ENCODE data around the gene GNB1. TPM values are rescaled to one million over a fixed set of nuclear protein-coding genes. Genes with fewer than 3 reads are reported as not detected.
"Not testable (repeated sequence)": the region's sequence is repeated elsewhere in the genome, so short reads cannot be mapped to it uniquely, and the experiment has no call there.

GNB1 gene
- total RNA-seq, 4 donors from 2014 or later, result 154 to 200 (median 174) TPM

DNA sequence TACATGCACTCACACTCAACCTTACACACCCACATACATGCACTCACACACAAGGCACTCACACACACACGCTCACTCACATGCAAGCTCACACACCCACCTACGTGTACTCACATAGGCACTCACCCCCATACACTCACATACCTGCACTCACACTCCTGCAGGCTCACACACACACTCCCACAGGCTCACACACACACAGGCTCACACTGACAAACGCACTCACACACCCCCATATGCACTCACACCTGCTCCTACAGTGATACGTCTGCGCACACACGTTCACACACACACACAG lies 47.3 kb upstream of the GNB1 start:
- H3K4me1 ChIP-seq, result no peaks in the 10 kb centered on the region
- DNase-seq, result no peak
- no peaks in the 10 kb centered on the region for H3K9me3 ChIP-seq
- no peak overlapping the region for H3K27ac ChIP-seq
- TF ChIP-seq POLR2A (IDR thresholded peaks at IDR 0.05), result no peak
- TF ChIP-seq, protein P1, sequence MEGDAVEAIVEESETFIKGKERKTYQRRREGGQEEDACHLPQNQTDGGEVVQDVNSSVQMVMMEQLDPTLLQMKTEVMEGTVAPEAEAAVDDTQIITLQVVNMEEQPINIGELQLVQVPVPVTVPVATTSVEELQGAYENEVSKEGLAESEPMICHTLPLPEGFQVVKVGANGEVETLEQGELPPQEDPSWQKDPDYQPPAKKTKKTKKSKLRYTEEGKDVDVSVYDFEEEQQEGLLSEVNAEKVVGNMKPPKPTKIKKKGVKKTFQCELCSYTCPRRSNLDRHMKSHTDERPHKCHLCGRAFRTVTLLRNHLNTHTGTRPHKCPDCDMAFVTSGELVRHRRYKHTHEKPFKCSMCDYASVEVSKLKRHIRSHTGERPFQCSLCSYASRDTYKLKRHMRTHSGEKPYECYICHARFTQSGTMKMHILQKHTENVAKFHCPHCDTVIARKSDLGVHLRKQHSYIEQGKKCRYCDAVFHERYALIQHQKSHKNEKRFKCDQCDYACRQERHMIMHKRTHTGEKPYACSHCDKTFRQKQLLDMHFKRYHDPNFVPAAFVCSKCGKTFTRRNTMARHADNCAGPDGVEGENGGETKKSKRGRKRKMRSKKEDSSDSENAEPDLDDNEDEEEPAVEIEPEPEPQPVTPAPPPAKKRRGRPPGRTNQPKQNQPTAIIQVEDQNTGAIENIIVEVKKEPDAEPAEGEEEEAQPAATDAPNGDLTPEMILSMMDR (IDR thresholded peaks at IDR 0.05), result no peak
- WGBS, 2 donors, result 75 to 82% methylated on average over 6 of the region's 6 CpGs
- H3K4me3 ChIP-seq (replicated peaks in 1 of 3), result no peak overlapping the region
- H3K27me3 ChIP-seq, result no peaks in the 10 kb centered on the region
- no peaks in the 10 kb centered on the region for H3K36me3 ChIP-seq
- intact Hi-C loops (cut with DNase I), result no loop called here

DNA sequence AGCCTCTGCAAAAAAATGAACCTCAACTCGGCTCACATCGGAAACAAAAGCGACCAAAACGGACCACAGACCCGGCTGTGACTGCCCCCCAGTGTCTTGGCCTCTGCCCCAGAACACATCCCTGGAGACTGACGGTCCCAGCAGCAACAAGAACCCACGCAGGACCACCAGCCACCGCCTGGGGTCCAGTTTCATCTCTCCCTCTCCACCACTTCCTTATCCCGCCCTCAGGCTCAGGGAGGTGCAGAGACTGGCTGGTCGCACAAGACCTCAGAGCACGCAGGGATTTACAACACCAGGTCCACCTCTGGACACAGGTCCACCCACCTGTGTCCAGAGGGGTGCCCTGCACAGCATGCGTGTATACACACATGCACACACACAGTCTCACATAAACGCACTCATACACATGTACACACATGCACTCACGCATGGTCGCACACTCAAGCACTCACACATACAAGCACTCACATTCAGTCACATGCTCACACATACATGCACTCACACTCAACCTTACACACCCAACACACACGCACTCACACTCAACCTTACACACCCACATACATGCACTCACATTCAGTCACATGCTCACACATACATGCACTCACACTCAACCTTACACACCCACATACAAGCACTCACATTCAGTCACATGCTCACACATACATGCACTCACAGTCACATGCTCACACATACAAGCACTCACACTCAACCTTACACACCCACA lies 46.8 kb upstream of the GNB1 start:
- H3K27ac ChIP-seq, result no peak overlapping the region
- no peaks in the 10 kb centered on the region for H3K9me3 ChIP-seq
- H3K4me3 ChIP-seq (replicated peaks in 1 of 3), result no peak overlapping the region
- no peak for DNase-seq
- WGBS, 2 donors, result 77 to 81% methylated on average over 11 to 14 of the region's 16 CpGs
- no peaks in the 10 kb centered on the region for H3K36me3 ChIP-seq
- H3K27me3 ChIP-seq, result no peaks in the 10 kb centered on the region
- TF ChIP-seq POLR2A (IDR thresholded peaks at IDR 0.05), result no peak
- TF ChIP-seq, protein P1 (IDR thresholded peaks at IDR 0.05), result no peak
- H3K4me1 ChIP-seq, result no peaks in the 10 kb centered on the region
- intact Hi-C loops (cut with DNase I), result no loop called here

DNA sequence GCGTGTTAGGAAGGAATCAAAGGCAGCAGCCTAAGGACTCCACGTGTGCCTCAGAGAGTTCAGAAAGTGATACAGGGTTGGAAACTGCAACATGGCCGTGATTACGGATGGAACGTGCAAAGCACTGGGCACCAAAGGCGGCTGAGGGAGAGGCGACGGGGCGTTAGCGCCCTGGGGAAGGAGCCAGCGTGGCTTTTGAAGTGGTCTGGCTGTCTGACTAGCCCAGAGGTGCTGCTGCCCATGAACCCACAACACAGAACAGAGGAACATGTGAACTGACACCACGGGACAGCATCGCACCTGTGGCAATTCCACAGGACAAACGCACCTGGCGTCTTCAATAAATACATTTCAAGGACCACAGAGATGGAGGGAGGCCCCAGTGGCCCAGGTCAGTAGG lies 46.2 kb upstream of the GNB1 start:
- Histone ChIP-seq H3K4me1 (no peaks in the 10 kb centered on the region), H3K27me3 (no peaks in the 10 kb centered on the region)
- intact Hi-C loops (cut with DNase I), result no loop called here

DNA sequence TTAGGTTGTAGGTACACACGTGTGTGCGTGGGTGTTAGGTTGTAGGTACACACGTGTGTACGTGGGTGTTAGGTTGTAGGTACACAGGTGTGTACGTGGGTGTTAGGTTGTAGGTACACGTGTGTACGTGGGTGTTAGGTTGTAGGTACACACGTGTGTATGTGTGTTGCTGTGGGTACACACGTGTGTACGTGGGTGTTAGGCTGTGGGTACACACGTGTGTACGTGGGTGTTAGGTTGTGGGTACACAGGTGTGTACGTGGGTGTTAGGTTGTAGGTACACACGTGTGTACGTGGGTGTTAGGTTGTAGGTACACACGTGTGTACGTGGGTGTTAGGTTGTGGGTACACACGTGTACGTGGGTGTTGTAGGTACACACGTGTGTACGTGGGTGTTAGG lies 44.0 kb upstream of the GNB1 start:
- intact Hi-C loops (cut with DNase I); H3K4me3 ChIP-seq (replicated peaks in 1 of 3); H3K27me3 ChIP-seq; H3K9me3 ChIP-seq; H3K27ac ChIP-seq; DNase-seq; H3K4me1 ChIP-seq; H3K36me3 ChIP-seq: not testable (repeated sequence)
- WGBS, 2 donors, result 85 to 94% methylated on average over 4 to 21 of the region's 21 CpGs

More for the DNA sequence above, 46.2 kb upstream of the GNB1 start:
- 67 to 69% methylated on average over 15 of the region's 15 CpGs for WGBS, 2 donors
- Histone ChIP-seq H3K9me3 (no peaks in the 10 kb centered on the region), H3K4me3 (replicated peaks in 1 of 3) (no peak overlapping the region), H3K27ac (no peak overlapping the region), H3K36me3 (no peaks in the 10 kb centered on the region)
- TF ChIP-seq, protein P1 (IDR thresholded peaks at IDR 0.05), result no peak
- TF ChIP-seq POLR2A (IDR thresholded peaks at IDR 0.05), result no peak
- DNase-seq, result no peak

DNA sequence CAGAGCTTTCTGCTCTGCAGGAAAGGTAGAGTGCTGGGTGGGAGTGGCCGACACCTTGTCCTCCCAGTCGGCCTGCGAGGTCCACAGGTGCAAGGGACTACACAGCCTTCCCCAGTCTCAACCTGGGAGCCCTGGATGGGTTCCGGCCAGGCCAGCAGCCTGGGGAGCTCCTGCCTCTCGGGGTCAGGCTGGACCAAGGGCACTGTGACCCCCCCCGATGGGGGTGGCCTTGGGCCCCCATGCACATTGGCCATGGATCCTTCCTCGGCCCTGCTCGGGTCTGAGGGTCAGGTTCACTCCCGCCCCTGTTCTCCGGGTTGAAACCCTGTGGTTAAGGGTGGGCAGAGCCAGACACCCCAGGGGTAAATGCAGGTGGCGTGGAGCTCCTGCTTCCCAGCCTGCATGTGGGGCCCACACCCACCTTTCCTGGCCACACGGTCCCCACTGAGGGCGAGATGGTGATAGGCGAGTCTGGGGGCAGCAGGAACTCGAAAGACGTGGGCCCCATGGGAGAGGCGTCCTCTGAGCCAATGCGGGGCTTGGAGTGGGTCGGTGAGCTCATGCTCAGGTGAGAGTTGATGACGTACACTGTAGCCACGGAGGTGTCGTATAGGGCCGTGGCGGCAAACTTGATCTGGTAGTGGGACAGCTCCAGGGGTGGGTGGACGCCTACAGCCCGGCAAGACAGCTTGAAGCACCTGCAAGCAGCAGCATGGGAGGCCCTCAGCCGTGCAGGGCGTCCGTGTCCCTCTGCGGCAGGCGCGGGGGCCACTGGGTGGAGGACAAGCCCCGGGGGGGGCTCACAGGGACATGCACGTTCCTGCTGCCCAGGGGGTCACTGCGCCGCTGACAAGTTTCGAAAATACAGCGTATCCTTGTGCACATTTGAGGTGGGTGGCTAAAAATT lies 39.0 kb upstream of the GNB1 start:
- intact Hi-C loops (cut with DNase I), result no loop called here
- Histone ChIP-seq H3K27ac (no peak overlapping the region), H3K36me3 (no peaks in the 10 kb centered on the region), H3K4me3 (replicated peaks in 1 of 3) (no peak overlapping the region), H3K9me3 (no peaks in the 10 kb centered on the region), H3K4me1 (no peaks in the 10 kb centered on the region), H3K27me3 (no peaks in the 10 kb centered on the region)
- WGBS, 2 donors, result 86 to 87% methylated on average over 32 to 38 of the region's 38 CpGs
- DNase-seq, result no peak
- no peak for TF ChIP-seq POLR2A (IDR thresholded peaks at IDR 0.05)
- TF ChIP-seq, protein P1 (IDR thresholded peaks at IDR 0.05), result no peak
